Measurements from ENCODE around the gene MYO1H. TPM values are rescaled to one million over a fixed set of nuclear protein-coding genes. Genes with fewer than 3 reads are reported as not detected.

MYO1H gene
- polyA plus RNA-seq, 4 donors: 1.6 TPM; not detected in 3

DNA sequence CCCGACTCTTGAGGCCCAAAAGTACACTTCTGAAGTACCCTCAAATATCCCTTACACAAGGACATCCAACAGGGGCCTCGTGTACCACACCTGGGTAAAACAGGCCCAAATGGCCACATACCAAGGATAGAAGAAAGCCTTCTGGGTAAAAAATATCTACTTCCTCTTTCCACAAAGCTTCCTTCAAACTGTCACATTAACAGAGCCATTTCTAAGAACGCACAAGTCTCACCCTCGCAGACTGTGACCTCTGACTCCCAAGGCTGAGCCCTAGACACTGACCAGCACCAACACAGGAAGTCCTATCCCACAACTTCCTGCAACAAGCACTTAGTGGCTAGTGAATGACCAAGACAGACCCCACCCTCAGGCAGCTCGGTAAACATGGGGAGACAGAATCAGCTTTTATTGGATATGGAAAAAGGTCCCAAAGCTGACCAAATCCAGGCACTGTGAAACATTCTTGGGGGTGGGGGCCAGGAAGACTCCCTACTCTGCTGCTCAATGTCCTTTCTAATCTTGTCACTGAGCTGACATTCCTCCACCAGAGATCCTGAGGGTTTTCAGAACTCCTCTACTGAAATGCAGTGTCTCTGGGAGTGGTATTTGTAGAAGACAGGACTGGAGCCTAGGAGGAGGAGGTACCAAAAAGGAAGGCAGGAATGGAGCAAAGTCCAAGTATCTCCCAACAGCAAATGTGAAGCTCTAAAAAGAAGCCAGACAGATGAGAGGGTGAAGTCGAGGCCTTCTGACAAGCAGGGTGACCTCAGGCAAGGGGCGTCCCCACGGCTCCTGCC is 113.5 kb downstream of the MYO1H start:
- Histone ChIP-seq H3K4me3 (ENCODE audit: low read depth in 1 of 3, low read length in 3 of 3) (no peak overlapping the region), H3K9me3 (ENCODE audit: control insufficient read depth in 2 of 2, insufficient read depth in 1 of 2, low read depth in 1 of 2, low read length in 1 of 2) (no peaks in the 10 kb centered on the region), H3K27me3 (ENCODE audit: control insufficient read depth in 3 of 3, insufficient read depth in 3 of 3, low read length in 3 of 3) (no peaks in the 10 kb centered on the region), H3K36me3 (ENCODE audit: control insufficient read depth in 3 of 3, insufficient read depth in 2 of 3, low read depth in 1 of 3, low read length in 3 of 3) (peaks cover 7 to 42% (median 19%) of the 10 kb centered on the region in 3 donors), H3K4me1 (ENCODE audit: control insufficient read depth in 3 of 3, insufficient read depth in 2 of 3, low read depth in 1 of 3, low read length in 2 of 3) (peaks cover 0 to 32% (median 19%) of the 10 kb centered on the region in 3 donors), H3K27ac (ENCODE audit: low read depth in 1 of 3, low read length in 2 of 3) (peak overlapping the region; percentile 3 to 91 (median 83))
- FAIRE-seq (no peak), DNase-seq (peak; percentile 19 to 36)
- 54 to 71% (median 58%) methylated on average over 8 of the region's 8 CpGs for WGBS, 3 donors

DNA sequence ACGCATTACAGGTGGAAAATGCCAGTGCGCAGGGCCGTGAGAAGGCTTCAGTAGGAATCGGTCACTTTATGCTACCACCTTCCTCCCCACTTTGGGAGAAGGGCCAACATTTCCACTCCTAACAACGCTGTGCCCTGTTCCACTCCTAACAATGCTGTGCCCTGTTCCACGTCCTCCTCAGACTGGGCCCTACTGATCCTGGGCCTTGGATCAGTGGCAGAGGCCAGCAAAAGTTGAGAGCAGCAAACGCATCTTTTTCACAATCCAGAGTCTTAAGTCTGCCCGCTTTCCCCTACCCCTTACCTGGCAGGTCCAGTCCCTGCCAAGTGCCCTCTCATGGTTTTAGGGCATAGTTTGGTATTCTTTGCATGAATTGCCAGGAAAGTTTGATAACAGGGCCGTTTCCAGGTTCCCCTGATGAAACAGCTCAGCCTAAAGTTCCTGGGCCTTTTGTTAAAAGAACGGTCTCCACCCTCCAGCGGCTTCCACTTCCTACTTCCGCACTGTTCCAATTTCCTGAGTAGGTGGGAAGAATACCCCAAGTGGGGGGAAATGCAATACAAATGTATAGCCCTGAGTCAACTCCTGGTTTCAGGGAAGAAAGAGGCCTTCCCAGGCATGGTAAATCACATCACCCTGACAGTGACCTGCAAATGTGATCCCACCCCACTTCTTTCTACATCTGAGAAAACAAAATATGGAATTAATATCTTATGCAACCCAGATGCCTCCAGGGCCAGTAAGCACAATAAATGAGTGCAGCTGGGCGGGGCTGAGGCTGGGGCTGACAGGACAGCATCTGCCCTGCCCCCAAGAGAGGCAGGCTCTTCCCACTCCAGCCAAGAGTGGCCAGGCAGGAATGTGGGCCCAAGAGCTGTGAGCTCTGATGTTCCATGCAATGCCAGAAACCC is 114.4 kb downstream of the MYO1H start:
- FAIRE-seq: no peak
- Histone ChIP-seq H3K27ac (ENCODE audit: low read depth in 1 of 3, low read length in 2 of 3) (peak overlapping the region in 2 of 3 donors; percentile 83 to 91), H3K9me3 (ENCODE audit: control insufficient read depth in 2 of 2, insufficient read depth in 1 of 2, low read depth in 1 of 2, low read length in 1 of 2) (no peaks in the 10 kb centered on the region), H3K27me3 (ENCODE audit: control insufficient read depth in 3 of 3, insufficient read depth in 3 of 3, low read length in 3 of 3) (no peaks in the 10 kb centered on the region), H3K4me3 (ENCODE audit: low read depth in 1 of 3, low read length in 3 of 3) (no peak overlapping the region), H3K4me1 (ENCODE audit: control insufficient read depth in 3 of 3, insufficient read depth in 2 of 3, low read depth in 1 of 3, low read length in 2 of 3) (peaks cover 0 to 32% (median 19%) of the 10 kb centered on the region in 3 donors), H3K36me3 (ENCODE audit: control insufficient read depth in 3 of 3, insufficient read depth in 2 of 3, low read depth in 1 of 3, low read length in 3 of 3) (peaks cover 5 to 47% (median 13%) of the 10 kb centered on the region in 3 donors)
- peak; percentile 15 to 45 for DNase-seq
- 66 to 81% (median 79%) methylated on average over 13 of the region's 13 CpGs for WGBS, 3 donors

DNA sequence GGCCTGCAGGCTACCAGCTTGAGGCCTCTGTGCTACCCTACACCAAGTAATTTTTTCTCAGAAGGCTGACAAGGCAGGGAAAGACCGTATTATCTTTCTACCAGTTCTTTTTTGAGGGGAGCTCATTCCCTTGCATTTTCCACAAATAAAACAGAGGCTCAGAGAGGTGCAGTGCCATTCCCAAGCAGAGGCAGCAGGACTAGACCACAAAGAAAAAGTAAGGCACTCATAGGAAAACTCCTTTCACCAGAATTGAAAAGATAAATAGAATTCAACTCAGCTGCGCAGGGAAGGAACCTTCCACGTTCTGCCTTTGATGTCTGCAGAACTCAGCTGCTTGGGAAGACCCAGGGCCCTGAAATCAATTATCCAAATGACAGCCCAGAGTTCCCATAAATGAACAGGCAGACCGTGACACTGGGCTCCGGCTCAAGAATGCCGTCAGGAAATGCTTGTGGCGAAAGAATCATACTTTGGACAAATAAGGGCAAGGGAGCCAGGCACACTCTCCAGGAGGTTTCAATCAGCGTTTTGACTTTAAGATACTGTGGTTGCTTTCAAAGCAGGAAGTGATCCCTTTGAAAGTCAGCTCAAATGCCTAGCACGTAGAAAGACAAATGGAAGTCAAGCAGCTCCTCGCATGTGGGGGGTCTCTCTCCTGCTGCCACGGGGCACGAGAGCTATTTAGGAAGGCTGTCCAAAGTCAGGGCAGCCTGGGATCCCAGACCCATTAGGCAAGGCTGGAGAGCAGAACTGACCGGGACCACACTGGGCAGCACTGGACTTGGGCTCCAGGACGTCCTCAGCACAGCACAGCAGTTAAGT is 115.4 kb downstream of the MYO1H start:
- no peaks in the 10 kb centered on the region for H3K9me3 ChIP-seq (ENCODE audit: control insufficient read depth in 2 of 2, insufficient read depth in 1 of 2, low read depth in 1 of 2, low read length in 1 of 2)
- 38 to 75% (median 68%) methylated on average over 14 of the region's 14 CpGs for WGBS, 3 donors

DNA sequence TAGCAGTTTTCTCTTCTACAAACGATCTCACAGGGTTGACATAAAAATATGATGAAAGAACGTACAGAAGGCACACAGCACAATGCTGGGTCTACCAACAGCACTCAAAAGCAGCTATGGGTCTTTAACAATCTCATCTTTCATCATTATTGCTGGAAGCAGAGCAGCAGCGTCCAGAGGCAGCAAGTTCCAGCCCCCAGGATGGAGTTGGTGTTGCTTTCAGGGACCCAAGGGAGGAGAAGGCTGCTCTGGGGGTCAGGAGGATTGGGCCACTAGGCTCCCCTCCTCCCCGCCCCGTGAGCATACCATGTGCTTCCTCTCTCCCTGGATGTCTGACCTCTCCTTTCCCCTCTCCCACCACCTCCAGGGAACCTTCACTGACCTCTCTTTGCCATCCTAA is 116.1 kb downstream of the MYO1H start:
- Histone ChIP-seq H3K36me3 (ENCODE audit: control insufficient read depth in 3 of 3, insufficient read depth in 2 of 3, low read depth in 1 of 3, low read length in 3 of 3) (peaks cover 2 to 53% (median 10%) of the 10 kb centered on the region in 3 donors), H3K27ac (ENCODE audit: low read depth in 1 of 3, low read length in 2 of 3) (peak overlapping the region; percentile 26 to 91 (median 83)), H3K27me3 (ENCODE audit: control insufficient read depth in 3 of 3, insufficient read depth in 3 of 3, low read length in 3 of 3) (no peaks in the 10 kb centered on the region), H3K9me3 (ENCODE audit: control insufficient read depth in 2 of 2, insufficient read depth in 1 of 2, low read depth in 1 of 2, low read length in 1 of 2) (no peaks in the 10 kb centered on the region), H3K4me3 (ENCODE audit: low read depth in 1 of 3, low read length in 3 of 3) (no peak overlapping the region), H3K4me1 (ENCODE audit: control insufficient read depth in 3 of 3, insufficient read depth in 2 of 3, low read depth in 1 of 3, low read length in 2 of 3) (peaks cover 0 to 32% (median 13%) of the 10 kb centered on the region in 3 donors)
- 53 to 91% (median 87%) methylated on average over 5 of the region's 5 CpGs for WGBS, 3 donors
- DNase-seq (no peak), FAIRE-seq (no peak)

More for the DNA sequence above, 115.4 kb downstream of the MYO1H start:
- H3K27ac ChIP-seq (ENCODE audit: low read depth in 1 of 3, low read length in 2 of 3): peak overlapping the region; percentile 26 to 91 (median 83)
- peak; percentile 13 to 58 for DNase-seq
- H3K27me3 ChIP-seq (ENCODE audit: control insufficient read depth in 3 of 3, insufficient read depth in 3 of 3, low read length in 3 of 3): no peaks in the 10 kb centered on the region
- H3K4me3 ChIP-seq (ENCODE audit: low read depth in 1 of 3, low read length in 3 of 3): no peak overlapping the region
- FAIRE-seq: no peak
- peaks cover 2 to 53% (median 10%) of the 10 kb centered on the region in 3 donors for H3K36me3 ChIP-seq (ENCODE audit: control insufficient read depth in 3 of 3, insufficient read depth in 2 of 3, low read depth in 1 of 3, low read length in 3 of 3)
- H3K4me1 ChIP-seq (ENCODE audit: control insufficient read depth in 3 of 3, insufficient read depth in 2 of 3, low read depth in 1 of 3, low read length in 2 of 3): peaks cover 0 to 32% (median 13%) of the 10 kb centered on the region in 3 donors

DNA sequence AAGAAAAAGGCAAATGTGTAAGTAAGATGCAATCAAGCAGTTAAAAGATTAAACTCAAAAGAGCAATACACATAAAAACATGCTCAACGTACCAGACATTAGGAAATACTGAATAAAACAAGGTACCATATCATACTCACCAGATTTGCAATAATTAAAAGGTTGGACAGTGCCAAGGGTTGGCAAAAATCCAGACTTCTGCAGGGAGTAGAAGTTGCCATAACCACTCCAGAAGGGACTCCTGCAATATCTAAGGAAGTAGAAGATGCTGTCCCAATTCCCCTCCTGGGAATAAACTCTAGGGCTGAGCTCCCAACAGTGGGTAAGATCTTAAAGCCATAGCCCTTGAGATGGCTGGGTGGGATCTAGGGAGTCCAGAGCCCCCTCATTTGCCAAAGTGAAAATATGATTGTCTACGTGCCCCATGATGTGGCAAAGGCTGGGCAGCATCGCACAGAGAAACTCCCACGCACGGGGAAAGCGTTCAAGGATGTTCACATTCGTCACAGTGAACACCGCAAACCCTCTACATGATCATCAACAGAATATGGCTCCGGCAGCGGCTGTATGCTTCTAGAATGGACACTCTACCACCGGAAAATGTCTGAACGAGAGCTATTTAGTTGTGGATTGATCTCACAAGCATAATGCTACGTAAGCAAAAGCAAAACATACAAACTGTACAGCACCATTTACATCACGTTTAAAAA is 117.1 kb downstream of the MYO1H start:
- WGBS, 3 donors: 88 to 92% (median 91%) methylated on average over 14 of the region's 14 CpGs
- Histone ChIP-seq H3K36me3 (ENCODE audit: control insufficient read depth in 3 of 3, insufficient read depth in 2 of 3, low read depth in 1 of 3, low read length in 3 of 3) (peaks cover 2 to 63% (median 10%) of the 10 kb centered on the region in 3 donors), H3K9me3 (ENCODE audit: control insufficient read depth in 2 of 2, insufficient read depth in 1 of 2, low read depth in 1 of 2, low read length in 1 of 2) (no peaks in the 10 kb centered on the region), H3K4me3 (ENCODE audit: low read depth in 1 of 3, low read length in 3 of 3) (no peak overlapping the region), H3K4me1 (ENCODE audit: control insufficient read depth in 3 of 3, insufficient read depth in 2 of 3, low read depth in 1 of 3, low read length in 2 of 3) (peaks cover 0 to 32% (median 13%) of the 10 kb centered on the region in 3 donors), H3K27me3 (ENCODE audit: control insufficient read depth in 3 of 3, insufficient read depth in 3 of 3, low read length in 3 of 3) (no peaks in the 10 kb centered on the region), H3K27ac (ENCODE audit: low read depth in 1 of 3, low read length in 2 of 3) (peak overlapping the region in 2 of 3 donors; percentile 48 to 91)
- DNase-seq (no peak), FAIRE-seq (no peak)

DNA sequence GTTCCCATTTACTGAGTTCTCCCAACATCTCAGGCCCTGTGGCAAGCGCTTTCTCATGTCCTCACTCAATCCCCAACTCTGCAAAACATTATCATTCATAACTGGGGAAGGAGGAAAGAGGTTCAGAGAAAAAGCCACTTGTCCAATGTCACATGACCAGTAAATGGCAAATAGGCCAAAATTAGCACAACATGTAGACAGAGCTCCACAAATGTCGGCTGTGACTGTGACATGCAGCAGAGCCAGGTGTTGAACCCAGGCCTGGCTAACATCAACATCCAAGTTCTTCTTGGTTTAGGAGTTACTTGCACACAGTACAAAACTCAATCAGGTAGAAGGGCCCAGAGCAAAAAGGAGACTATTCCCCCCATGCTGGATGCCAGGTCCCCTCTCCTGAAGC is 118.6 kb downstream of the MYO1H start:
- Histone ChIP-seq H3K4me1 (ENCODE audit: control insufficient read depth in 3 of 3, insufficient read depth in 2 of 3, low read depth in 1 of 3, low read length in 2 of 3) (peaks cover 0 to 25% (median 9%) of the 10 kb centered on the region in 3 donors), H3K27ac (ENCODE audit: low read depth in 1 of 3, low read length in 2 of 3) (peak overlapping the region in 1 of 3 donors; percentile 45)
- no peak for FAIRE-seq

DNA sequence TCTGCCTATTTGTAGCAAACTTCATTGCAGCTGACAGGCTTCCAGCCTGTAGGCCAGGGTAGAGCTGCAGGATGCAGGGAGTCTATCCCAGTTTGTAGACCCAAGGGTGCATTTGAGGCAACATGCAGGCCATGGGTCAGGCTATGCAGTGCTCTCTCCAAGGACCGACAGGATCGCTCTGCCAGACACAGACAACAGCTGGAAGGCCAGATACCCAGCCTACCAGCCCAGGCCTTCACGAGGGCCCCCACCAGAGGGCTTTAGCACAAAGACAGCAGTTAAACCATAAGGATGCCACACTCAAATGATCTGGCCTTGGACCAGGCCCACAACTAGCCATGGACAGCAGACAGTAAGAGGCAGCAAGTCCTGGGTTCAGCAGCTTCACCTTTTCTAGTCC is 119.1 kb downstream of the MYO1H start:
- peak overlapping the region in 1 of 3 donors; percentile 45 for H3K27ac ChIP-seq (ENCODE audit: low read depth in 1 of 3, low read length in 2 of 3)
- no peaks in the 10 kb centered on the region for H3K9me3 ChIP-seq (ENCODE audit: control insufficient read depth in 2 of 2, insufficient read depth in 1 of 2, low read depth in 1 of 2, low read length in 1 of 2)
- FAIRE-seq (no peak), DNase-seq (no peak)
- H3K4me3 ChIP-seq (ENCODE audit: low read depth in 1 of 3, low read length in 3 of 3): no peak overlapping the region
- no peaks in the 10 kb centered on the region for H3K27me3 ChIP-seq (ENCODE audit: control insufficient read depth in 3 of 3, insufficient read depth in 3 of 3, low read length in 3 of 3)
- 61 to 92% (median 89%) methylated on average over 3 of the region's 3 CpGs for WGBS, 3 donors
- peaks cover 4 to 55% (median 5%) of the 10 kb centered on the region in 3 donors for H3K36me3 ChIP-seq (ENCODE audit: control insufficient read depth in 3 of 3, insufficient read depth in 2 of 3, low read depth in 1 of 3, low read length in 3 of 3)
- peaks cover 0 to 20% (median 4%) of the 10 kb centered on the region in 3 donors for H3K4me1 ChIP-seq (ENCODE audit: control insufficient read depth in 3 of 3, insufficient read depth in 2 of 3, low read depth in 1 of 3, low read length in 2 of 3)

More for the DNA sequence above, 118.6 kb downstream of the MYO1H start:
- Histone ChIP-seq H3K36me3 (ENCODE audit: control insufficient read depth in 3 of 3, insufficient read depth in 2 of 3, low read depth in 1 of 3, low read length in 3 of 3) (peaks cover 4 to 56% (median 5%) of the 10 kb centered on the region in 3 donors), H3K27me3 (ENCODE audit: control insufficient read depth in 3 of 3, insufficient read depth in 3 of 3, low read length in 3 of 3) (no peaks in the 10 kb centered on the region), H3K9me3 (ENCODE audit: control insufficient read depth in 2 of 2, insufficient read depth in 1 of 2, low read depth in 1 of 2, low read length in 1 of 2) (no peaks in the 10 kb centered on the region), H3K4me3 (ENCODE audit: low read depth in 1 of 3, low read length in 3 of 3) (no peak overlapping the region)
- DNase-seq: no peak
- WGBS, 3 donors: 80 to 100% (median 93%) methylated on average over 2 of the region's 2 CpGs
